CD1c-positive myeloid dendritic cell (primary cell): ENCODE measurements around the gene ANTXR1.

Source experiments
- DNase-seq: peaks from one replicate; pipeline ENCODE4 v3.0.0-alpha.2; 2016; ENCODE audit errors: extremely low spot score

The ANTXR1 gene

DNA sequence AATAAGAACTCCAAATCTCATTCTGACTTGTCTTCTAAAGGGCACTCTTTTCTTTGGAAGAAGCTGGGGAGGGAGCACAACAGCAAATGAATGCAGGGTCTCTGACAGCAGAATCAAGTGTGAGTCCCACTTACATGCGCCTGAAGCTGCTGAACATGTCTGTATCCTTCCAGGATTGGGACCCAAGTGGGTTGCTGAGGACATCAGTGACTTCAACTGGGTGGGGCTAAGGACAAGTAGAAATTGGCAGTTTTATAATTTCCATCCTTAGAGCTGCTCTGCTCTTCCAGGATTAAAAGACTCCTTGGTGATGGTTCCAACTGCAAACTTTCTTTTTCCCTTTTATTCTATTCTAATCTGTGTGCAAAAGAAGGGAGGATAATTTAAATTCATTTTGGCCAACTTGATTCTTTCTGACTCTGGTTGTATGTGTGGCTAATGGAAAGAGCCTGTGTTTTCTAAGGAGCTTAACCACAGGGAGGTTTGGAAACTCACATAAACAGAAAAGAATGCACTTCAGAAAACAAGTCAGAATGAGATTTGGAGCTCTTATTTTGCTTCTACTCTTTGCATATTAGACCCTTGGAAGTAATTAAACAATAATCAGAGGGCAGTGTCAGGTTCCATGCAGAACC lies 20.6 kb downstream of the ANTXR1 start:
- DNase-seq: no peak

DNA sequence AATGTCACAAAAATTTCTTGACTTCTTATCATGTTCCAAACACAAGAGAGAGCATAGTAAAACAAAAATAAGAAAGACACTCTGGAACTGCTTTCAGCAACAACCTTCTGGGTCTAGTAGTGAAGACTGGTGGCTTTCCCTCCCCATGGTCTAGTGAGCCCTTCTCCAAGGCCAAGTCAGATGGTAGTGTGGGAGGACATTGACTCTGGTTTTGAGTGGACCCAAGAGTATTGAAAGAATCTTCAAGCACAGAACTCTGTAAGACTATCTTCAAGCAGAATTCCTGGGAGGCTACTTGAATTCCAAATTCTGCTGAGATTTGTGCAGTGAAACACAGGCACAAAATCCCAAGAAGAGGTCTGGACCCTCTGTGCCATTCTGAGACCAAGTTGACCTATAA lies 21.1 kb downstream of the ANTXR1 start:
- DNase-seq: no peak

DNA sequence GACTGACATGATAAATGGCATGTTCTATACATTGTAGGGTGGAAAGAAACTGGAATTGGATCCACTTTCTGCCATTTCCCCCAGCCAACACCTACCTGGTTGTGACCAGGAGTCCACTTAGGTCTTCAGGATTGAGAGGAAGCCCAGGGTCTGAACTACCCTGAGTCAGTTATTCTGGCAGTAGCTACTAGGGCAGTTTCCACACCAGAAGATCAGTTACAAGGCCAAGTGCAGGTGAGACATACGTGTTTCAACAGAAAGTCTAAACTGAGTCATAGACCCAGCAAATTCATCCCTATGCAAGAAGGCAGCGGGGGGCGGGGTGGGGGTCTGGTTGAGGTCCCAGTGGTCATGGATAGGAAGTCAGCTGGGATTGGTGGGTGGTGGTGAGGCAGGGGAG lies 21.9 kb downstream of the ANTXR1 start:
- DNase-seq: no peak

DNA sequence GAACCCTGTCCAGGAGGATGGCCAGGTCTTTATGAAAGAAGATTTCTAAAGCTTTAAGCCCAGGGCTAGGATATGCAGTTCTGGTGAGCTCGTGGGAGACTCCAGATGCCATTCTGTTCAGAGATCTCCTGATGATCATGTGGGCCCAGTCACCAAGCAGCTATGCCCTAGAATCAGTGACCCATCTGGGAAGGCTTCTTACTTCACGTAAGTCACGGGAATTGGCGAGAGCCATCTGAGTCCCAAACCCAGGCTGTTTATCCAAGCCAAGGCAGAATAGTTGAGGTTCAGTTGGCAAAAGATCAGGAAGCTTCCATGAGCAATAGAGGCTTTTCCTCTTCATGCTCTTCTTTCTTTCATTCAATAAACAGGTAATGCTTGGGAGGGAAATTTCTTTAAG lies 23.9 kb downstream of the ANTXR1 start:
- no peak for DNase-seq

DNA sequence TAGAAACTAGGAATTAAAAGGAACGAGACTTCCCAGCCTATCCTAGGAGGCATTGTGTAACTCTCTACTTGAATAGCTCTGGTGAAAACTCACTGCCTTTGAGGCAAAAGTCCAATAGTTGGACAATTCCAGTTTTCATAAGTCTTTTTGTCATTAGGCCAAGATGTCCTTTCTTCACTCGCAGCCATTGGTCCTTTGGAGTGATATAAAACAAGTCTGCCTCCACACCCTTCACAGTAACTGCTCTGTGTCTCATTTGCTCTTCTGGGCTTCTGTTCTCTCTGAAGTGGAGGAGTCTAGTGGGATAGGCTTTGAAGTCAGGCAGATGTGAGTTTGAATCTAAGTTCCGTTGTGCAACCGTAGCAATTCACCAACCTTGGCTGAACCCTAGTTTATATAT lies 28.2 kb downstream of the ANTXR1 start:
- DNase-seq: no peak

DNA sequence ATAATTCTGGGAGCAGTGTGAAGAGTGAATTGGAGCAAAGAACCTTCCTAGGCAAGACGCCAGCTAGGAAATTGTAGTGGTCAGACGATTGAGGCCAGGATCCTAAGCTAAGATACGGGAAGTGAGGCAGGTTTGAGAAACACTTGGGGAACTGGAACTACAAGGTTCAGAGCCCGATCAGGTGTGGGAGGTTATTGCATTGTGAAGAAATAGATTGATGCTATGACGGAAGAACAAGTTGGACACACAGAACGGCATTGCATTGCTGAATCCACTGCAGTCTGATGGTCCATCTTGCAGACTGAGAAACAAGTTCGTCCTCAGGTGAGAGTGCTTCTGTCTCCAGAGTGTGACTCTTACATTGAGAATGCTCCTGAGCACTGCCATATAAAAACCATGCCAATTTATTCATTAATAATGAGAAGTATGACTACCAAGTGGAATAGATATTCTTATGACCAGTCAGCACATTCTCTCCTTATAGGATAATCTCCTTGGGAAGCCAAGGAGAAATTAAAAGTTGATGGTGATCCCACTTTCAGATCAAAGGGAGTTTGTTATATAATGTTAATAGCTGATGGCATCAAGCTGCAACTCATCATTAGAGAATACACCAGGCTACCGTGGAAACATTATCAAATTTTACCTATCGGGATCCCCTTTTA lies 30.9 kb downstream of the ANTXR1 start:
- DNase-seq: no peak

DNA sequence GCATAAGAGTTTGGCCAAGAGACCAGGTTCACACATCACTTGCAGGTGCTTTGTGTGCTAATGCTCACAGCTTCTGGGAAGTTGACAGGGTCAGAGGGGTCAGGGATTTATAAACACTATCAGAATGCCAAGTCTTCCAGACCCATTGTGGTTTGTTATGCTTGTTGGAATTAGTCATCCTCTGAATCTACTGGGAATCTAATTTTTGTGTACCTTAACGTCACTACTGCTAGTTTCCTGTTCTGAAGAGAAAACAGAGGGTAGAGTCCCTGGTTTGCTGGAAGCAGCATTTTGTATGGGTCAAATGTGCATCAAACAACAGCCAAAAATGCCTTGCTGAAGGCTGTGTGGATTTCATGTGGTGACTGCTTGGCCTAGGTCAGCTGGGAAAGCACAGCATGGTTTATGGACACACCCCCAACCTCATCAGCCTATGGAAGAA lies 33.3 kb downstream of the ANTXR1 start:
- DNase-seq: no peak

DNA sequence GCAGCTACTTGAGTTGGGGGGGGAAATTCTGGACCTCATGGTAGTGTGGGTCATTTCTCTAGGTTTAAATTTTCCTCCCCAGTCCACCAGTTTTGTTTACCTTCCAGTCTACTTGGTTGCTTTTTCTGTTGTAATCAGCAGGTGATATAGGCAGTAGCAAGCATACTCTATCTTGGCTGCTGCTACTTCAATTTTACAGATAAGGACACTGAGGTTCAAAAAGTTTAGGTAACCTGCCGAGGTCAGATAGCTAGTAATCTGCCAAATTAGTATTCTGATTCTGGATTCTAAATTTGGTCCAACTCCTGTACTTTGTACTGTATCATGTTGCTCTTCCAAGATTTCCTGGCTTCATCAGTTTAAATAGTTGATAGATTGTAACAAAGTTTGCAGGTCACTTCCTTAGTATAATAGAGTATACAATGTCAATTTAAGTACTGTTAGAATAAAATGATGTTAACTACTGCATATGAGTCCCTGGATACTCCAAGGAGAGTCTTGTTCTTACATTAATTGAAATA lies 34.7 kb downstream of the ANTXR1 start:
- DNase-seq: no peak

DNA sequence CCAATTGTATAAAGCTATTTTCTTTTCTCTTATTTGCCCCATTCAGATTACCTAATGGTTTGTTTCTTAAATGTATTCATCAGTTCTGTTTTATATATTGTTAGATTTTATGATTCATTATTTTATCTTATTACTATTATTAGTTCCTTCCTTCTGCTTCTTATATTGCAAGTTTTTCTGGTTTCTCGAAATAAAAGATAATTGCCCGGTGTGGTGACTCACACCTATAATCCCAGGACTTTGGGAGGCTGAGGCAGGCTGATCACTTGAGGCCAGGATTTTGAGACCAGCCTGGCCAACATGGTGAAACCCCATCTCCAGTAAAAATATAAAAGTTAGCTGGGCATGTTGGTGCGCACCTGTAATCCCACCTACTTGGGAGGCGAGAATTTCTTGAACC lies 37.8 kb downstream of the ANTXR1 start:
- DNase-seq: no peak

DNA sequence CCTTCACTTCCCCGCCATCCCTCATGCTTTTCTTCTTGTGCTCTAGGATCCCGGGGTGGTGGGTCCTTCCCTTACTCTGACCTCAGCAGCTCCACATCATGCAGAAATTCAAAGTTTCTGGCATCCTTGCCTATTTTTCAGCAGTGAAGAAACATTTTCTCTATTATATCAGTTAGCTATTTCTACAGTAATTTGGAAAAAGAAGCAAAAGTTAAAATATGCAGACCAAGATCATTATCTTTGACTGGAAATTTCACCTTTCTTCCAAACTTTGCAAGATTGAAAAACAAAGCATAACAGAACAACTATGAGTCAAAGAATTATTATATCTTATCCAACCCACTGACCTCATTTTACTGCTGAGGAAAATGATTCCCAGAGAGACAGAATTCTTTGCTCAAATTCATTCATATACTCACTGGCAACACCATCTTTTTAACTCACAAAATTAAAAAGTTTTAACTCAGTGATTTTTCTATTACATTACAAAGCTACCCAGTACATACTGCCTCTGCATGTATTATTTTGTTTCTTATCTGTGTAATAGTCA lies 40.5 kb downstream of the ANTXR1 start:
- DNase-seq: no peak

DNA sequence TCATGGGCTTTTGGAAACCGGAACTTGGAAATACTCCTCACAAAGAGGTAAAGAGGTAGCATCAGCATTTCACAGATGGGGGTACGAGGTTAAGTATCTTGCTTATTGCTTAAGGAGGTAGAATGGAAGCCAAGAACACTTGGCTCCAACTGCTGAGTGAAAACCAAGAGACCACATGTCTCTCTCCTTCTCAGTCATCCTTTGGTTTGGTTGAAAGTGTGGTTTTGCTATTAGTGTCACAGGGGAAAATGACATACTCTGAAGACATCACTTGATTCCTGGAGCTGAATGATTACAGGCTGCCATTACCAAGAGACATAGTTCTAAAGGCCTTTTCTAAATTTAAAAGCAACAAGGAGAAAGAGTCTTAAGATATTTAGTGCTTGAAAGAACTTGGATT lies 41.5 kb downstream of the ANTXR1 start:
- no peak for DNase-seq

DNA sequence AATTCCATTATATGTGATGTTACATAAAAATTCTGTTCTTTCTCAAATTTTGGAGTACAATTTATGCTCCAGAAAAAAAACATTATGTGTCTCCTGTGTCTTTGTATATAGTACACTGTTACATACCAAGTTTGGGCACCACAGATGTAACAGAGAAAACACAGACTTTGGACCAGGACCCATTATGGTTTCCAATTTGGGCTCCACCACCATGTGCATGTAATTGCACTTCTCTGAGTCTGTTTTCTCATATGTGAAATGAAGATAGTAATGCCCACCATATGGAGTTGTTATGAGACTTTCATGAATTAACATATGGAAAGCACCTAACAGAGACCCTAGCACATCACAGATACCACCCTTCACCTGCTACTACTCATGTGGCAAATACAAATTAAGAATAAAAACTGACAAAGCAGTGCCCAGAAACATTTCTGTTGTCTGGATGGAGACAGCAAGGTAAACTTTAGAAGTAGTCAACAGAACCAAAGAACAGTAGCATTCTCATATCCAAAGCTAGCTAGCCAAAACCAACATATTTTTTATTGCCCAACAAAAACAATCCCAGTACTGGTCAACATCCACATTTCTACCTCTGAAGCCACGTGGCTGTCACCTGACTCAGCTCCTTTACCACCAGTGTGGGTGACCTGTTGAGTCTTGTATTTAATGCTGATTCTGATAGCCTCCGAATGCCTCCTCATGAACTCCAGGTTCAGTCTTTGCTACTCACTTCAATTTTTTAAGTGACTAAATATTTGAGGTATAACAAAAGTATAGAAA lies 42.9 kb downstream of the ANTXR1 start:
- no peak for DNase-seq

DNA sequence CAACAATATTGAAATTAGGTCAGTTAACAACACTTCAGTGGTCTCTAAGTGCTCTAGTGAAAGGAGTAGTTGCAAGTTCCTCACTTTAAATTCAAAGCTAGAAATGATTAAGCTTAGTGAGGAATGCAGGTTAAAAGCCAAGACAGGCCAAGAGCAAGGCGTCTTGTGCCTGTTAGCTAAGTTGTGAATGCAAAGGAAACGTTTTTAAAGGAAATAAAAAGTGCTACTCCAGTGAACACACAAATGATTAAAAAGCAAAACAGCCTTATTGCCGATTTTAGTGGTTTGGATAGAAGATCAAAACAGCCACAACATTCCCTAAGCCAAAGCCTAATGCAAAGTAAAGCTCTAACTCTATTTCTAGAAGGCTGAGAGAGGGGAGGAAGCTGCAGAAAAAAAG lies 44.7 kb downstream of the ANTXR1 start:
- no peak for DNase-seq

DNA sequence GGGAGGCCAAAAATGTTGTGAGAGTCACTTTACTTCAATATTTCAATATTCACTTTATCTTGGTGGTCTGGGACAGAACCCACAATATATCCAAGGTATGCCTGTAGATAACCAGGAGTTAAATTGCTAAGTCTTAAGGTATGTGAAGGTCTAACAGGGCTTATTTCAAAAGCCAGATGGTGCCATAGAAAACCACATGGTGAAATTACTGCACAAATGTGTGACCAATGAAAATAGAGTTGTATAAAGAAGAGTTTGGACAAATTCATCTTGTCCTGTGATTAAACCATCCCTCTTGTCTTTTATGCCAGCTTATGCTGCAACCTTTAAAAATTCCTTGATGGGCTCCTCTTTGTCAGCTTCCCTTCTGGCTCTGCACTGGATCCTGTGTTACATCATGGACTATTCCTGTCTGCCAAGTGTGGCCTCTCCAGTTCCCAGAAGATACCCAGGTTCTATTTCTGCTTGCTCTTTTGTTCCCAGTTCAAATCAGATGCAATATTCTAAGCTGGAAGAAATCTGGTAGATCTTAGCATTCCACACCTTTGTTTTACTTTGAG lies 46.8 kb downstream of the ANTXR1 start:
- no peak for DNase-seq

DNA sequence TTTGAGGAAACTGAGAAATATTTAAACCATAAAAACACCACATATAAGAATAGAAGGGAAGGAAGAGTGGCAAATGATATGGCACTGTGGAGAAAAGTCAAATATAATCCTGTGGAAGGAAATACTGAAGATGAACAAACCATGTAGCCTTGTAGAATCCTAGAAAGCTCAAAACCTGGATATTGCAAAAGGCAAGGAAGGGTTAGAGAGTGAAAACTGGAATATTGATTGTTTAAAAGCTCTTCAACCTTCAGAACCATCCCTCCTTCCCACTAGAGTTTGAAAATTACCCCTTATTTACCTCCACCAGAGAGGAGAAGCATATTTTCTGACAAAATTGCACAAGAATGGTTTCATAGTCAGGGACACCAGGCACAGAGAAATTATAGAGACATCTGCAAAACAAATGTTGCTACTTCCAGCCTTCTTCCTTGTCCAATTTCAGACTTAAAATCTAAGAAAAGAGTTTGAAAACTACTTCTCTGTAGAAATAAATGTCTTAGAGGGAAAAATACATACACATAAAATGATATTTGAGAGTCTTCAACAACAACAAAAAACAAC lies 48.0 kb downstream of the ANTXR1 start:
- no peak for DNase-seq

DNA sequence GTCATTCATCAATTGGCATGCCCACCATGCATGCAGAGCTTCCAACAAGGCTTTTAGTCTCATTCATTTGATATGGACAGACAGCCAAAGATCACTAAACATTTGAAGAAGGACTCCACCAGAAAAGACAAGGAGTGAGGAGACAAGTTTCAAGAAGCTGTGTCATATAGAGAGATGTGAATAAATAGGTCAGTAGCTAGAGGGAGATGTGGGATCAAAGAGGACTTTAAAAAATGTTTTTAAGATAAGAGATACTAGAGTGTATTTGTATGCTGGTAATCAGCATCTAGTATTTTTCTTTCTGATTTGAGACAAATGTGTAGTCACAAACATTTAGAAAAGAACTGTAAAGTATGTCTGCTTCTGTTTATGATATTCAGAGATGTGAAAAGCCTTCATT lies 48.5 kb downstream of the ANTXR1 start:
- no peak for DNase-seq

DNA sequence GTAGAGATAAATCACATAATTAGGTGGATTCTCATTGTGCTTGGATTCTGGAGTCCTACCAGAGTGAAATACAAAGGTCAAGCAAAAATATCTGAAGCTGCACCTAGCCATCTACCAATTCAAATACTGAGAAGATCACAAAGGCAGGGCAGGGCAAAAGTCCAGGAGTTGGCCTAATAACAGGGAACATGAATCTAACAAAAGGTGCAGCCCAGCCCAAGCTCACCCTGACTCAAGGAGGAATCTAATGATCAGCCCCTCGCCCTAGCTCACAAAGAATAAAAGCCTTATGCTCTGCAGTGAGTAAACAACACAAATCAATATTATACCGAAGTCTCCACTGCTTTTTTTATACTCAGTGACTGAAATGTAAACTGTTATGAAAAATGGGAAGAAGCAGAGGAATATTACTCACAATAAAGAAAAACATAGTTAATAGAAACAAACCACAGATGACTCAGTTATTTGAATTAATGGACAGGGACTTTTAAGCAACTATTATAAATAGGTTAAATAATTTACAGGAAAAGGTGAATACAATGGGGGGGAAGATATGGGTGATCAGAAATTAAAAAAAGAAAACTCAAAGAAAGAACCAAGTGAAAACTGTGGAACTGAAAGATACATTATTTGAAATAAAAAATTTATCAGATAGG lies 49.5 kb downstream of the ANTXR1 start:
- DNase-seq: no peak

DNA sequence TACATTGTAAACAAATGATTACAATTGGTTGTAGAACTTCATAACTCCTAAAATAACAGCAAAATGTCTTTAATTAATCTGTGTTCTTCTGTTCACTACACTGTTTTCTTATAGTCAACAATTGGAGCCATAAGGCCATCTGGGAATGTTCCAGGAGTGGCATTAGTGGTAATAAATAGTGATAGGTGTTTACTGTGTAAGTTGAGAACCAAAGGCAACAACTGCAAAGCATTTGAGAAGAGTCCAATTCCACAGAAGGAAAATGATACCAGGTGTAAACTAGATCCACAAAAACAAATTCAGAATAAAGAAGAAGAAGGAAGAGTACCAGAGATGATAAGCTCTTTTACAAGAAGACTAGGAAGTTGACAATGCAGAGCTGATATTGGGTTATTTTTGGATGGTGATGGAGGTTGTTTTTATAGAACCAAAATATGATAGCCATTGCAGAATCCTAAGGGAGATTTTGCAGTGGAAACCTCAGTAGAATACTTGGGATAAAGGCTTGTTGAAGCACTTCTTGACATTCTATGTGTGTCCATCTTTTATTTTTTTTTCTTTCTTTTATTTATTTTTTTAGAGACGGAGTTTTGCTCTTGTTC lies 52.9 kb downstream of the ANTXR1 start:
- DNase-seq: no peak

DNA sequence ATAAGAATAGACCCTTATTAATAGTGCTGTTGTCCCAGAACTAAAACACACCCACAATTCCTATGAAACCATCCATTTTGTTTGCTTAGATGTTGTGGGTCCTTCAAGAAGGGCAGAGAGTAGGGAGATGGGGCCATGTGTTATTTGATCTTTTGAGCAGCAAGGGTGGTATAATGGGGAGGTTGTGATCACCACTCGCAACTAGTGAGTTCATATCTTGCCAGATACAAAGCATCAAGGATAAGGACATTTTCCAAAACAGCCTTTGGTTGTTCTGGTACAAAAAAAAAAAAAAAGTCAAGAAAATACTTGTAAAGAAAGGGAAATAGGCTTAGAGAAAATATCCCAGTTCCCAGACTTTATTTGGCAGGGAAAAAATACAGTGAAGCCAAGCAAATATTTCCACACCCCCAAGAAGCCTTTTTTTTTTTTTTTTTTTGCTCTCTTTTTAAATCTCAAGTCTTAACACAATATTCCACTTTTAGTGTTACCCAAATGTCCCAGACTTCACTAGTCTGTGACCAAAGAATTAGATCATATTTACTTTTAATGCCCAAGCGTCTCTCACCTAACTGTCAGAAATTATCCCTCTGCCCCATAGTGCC lies 54.1 kb downstream of the ANTXR1 start:
- DNase-seq: no peak

DNA sequence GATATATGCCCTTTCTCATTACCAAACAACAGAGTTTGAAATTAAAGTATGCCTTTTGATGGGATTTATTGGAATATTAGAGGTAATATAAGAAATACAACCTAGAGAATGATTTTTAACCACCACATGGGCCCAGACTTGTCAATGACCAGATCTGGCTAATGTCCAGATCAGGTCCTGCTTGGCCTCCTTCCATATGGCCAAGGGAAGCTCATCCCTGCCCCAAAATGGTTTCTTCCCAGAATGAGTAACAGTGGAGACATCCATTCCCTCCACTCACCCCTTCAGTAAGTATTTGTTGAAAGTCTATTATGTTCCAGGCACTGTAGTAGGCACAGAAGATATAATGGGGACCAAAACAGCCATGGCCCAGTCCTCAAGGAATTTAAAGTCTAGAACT lies 54.9 kb downstream of the ANTXR1 start:
- DNase-seq: no peak

DNA sequence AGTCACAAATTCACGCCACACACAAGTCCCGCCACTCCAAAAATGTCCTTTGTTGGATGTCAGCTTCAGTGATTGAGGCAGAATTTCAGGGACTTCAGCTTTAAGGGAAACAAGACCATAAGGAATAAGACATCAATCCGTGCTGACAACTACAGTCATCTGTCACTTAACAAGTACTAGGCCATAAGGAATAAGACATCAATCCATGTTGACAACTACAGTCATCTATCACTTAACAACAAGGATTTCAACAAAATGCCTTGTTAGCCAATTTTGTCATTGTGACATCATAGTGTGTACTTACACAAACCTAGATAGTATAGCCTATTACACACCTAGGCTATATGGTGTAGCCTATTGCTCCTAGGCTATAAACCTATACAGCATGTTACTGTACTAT lies 58.0 kb downstream of the ANTXR1 start:
- DNase-seq: no peak
